ENCODE results near the gene ATP2B3. TPM values are rescaled to one million over a fixed set of nuclear protein-coding genes. Genes with fewer than 3 reads are reported as not detected.

ATP2B3 gene
- total and polyA plus RNA-seq, 7 donors = 0.01 to 0.04 (median 0.01) TPM; not detected in 4

DNA sequence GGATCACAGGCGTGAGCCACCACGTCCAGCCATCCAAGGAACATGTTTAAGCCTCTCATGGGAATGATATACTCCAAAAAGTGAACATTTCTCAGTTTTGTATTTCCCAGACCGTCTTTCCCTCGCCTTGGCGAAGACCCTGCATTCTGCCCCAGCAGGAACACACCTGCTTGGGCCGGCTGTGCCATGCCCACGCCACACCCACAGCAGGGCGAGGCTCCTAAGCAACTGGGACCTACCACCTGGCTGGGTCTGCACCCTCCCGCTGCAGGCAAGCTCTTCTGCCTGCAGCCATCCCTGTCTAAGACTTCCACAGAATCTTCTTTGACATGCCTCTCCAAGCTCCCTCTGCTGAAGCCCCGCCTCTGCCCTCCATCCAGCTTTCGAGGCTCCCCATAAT, 77.9 kb downstream of the ATP2B3 start:
- H3K27ac ChIP-seq = no peak overlapping the region
- intact Hi-C loops (cut with DNase I) = no loop called here

GRCh38 chrX:153595859-153596857, 78.7 kb downstream of the ATP2B3 start:
- Histone ChIP-seq H3K27me3 (ENCODE audit: insufficient read depth in 3 of 3, low read length in 2 of 3) (no peaks in the 10 kb centered on the region), H3K9me3 (no peaks in the 10 kb centered on the region), H3K27ac (no peak overlapping the region), H3K4me3 (no peak overlapping the region), H3K36me3 (ENCODE audit: insufficient read depth in 1 of 2, low read depth in 1 of 2) (peaks cover 0 to 17% of the 10 kb centered on the region in 2 donors), H3K4me1 (no peaks in the 10 kb centered on the region)
- DNase-seq (no peak), ATAC-seq (no peak)
- TF ChIP-seq, protein P1, sequence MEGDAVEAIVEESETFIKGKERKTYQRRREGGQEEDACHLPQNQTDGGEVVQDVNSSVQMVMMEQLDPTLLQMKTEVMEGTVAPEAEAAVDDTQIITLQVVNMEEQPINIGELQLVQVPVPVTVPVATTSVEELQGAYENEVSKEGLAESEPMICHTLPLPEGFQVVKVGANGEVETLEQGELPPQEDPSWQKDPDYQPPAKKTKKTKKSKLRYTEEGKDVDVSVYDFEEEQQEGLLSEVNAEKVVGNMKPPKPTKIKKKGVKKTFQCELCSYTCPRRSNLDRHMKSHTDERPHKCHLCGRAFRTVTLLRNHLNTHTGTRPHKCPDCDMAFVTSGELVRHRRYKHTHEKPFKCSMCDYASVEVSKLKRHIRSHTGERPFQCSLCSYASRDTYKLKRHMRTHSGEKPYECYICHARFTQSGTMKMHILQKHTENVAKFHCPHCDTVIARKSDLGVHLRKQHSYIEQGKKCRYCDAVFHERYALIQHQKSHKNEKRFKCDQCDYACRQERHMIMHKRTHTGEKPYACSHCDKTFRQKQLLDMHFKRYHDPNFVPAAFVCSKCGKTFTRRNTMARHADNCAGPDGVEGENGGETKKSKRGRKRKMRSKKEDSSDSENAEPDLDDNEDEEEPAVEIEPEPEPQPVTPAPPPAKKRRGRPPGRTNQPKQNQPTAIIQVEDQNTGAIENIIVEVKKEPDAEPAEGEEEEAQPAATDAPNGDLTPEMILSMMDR (IDR thresholded peaks at IDR 0.05) = no peak
- intact Hi-C loops (cut with DNase I) = no loop called here
- 90 to 96% (median 95%) methylated on average over 21 of the region's 21 CpGs for WGBS, 3 donors

More for the DNA sequence above, 77.9 kb downstream of the ATP2B3 start:
- WGBS, 3 donors = 87 to 95% (median 93%) methylated on average over 8 to 11 of the region's 11 CpGs
- DNase-seq (no peak), ATAC-seq (no peak)
- no peaks in the 10 kb centered on the region for H3K4me1 ChIP-seq
- peaks cover 0 to 17% of the 10 kb centered on the region in 2 donors for H3K36me3 ChIP-seq (ENCODE audit: insufficient read depth in 1 of 2, low read depth in 1 of 2)
- no peaks in the 10 kb centered on the region for H3K9me3 ChIP-seq
- TF ChIP-seq, protein P1 (IDR thresholded peaks at IDR 0.05) = no peak
- no peaks in the 10 kb centered on the region for H3K27me3 ChIP-seq (ENCODE audit: insufficient read depth in 3 of 3, low read length in 2 of 3)
- no peak overlapping the region for H3K4me3 ChIP-seq

DNA sequence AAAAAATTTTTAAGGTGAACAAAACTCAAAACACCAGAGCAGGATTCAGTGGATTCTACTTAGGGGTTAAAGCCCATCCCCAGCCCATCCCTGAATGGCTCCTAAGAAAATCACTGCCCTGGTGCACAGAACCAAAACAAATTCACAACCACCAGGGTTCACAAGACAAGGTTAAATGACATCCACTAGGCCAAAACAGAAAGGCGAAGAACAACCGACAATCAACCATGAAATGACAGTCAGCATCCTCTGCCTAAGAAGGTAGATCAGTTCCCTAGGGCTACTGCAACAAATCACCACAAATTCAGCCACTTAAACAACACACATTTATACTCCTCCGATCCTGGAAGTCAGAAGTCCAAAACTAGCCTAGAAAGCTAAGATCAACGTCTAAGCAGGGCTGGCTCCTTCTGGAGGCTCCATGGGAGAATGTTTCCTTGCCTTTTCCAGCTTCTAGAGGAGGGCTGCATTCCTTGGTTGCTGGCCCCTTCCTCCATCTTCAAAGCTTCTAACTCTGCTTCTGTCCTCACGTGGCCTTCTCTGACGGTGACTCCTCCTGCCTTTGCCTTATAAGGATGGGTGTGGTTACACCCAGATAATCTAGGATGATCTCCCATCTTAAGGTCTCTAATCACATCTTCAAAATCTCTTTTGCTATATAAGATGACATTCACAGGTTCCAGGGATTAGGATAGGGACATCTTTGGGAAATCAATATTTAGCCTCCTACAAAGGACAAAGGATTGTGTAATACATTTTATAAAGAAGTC, 79.7 kb downstream of the ATP2B3 start:
- ATAC-seq = no peak

GRCh38 chrX:153598541-153599191, 81.2 kb downstream of the ATP2B3 start, which contains the start of gene CCNQ:
TSS of gene CCNQ (minus strand) at chrX:153599139. CDS start at chrX:153599073, 66 bp downstream.
- Histone ChIP-seq H3K4me1 (no peaks in the 10 kb centered on the region), H3K27me3 (ENCODE audit: insufficient read depth in 3 of 3, low read length in 2 of 3) (peaks cover 0 to 1% (median 0%) of the 10 kb centered on the region in 3 donors), H3K27ac (peak within 1 kb of the TSS; percentile 65), H3K4me3 (peak within 1 kb of the TSS; percentile 74), H3K36me3 (ENCODE audit: insufficient read depth in 1 of 2, low read depth in 1 of 2) (peaks cover 0 to 14% of the 10 kb centered on the region in 2 donors), H3K9me3 (no peaks in the 10 kb centered on the region)
- 0 to 28% (median 0%) methylated on average over 3 to 72 of the region's 79 CpGs for WGBS, 3 donors
- TF ChIP-seq, protein P1 (IDR thresholded peaks at IDR 0.05) = no peak
- intact Hi-C loops (cut with DNase I) = no loop called here
- peak; percentile 31 to 60 (median 42) for ATAC-seq
- DNase-seq = peak in 1 of 2 donors; percentile 67

More for the DNA sequence above, 79.7 kb downstream of the ATP2B3 start:
- no peak for DNase-seq
- no peaks in the 10 kb centered on the region for H3K9me3 ChIP-seq
- H3K27ac ChIP-seq = no peak overlapping the region
- peaks cover 0 to 17% of the 10 kb centered on the region in 2 donors for H3K36me3 ChIP-seq (ENCODE audit: insufficient read depth in 1 of 2, low read depth in 1 of 2)
- WGBS, 3 donors = 82 to 91% (median 83%) methylated on average over 6 of the region's 6 CpGs
- intact Hi-C loops (cut with DNase I) = no loop called here
- no peaks in the 10 kb centered on the region for H3K27me3 ChIP-seq (ENCODE audit: insufficient read depth in 3 of 3, low read length in 2 of 3)
- no peaks in the 10 kb centered on the region for H3K4me1 ChIP-seq
- TF ChIP-seq, protein P1 (IDR thresholded peaks at IDR 0.05) = no peak
- H3K4me3 ChIP-seq = peak overlapping the region; percentile 74
